Ishikawa (cell line): ENCODE measurements around the gene LY9.

Source experiments
- CEBPB ChIP-seq: IDR thresholded peaks from 2 replicates; pipeline ENCODE4 v1.6.1; 2012
- CREB1 ChIP-seq: IDR thresholded peaks from 2 replicates; pipeline ENCODE4 v1.6.1; 2012; ENCODE audit warnings: low read depth
- EGR1 ChIP-seq: IDR thresholded peaks from 2 replicates; pipeline ENCODE4 v1.6.1; 2012
- EP300 ChIP-seq: IDR thresholded peaks from 2 replicates; pipeline ENCODE4 v1.6.1; 2012; ENCODE audit warnings: borderline replicate concordance
- FOXM1 ChIP-seq: IDR thresholded peaks from 2 replicates; pipeline ENCODE4 v1.6.1; 2012; ENCODE audit warnings: low read depth, borderline replicate concordance
- NFIC ChIP-seq: IDR thresholded peaks from 2 replicates; pipeline ENCODE4 v1.6.1; 2012
- RAD21 ChIP-seq: IDR thresholded peaks from 2 replicates; pipeline ENCODE4 v1.6.1; 2012; ENCODE audit warnings: low read depth
- TAF1 ChIP-seq: IDR thresholded peaks from 2 replicates; pipeline ENCODE4 v1.6.1; 2012; ENCODE audit warnings: low read depth, mild to moderate bottlenecking
- TCF12 ChIP-seq: IDR thresholded peaks from 2 replicates; pipeline ENCODE4 v1.6.1; 2012; ENCODE audit warnings: low read depth
- TEAD4 ChIP-seq: IDR thresholded peaks from 2 replicates; pipeline ENCODE4 v1.6.1; 2012
- USF1 ChIP-seq: IDR thresholded peaks from 2 replicates; pipeline ENCODE4 v1.6.1; 2012
- YY1 ChIP-seq: IDR thresholded peaks from 2 replicates; pipeline ENCODE4 v1.6.1; 2012; ENCODE audit warnings: low read depth
- ZBTB7A ChIP-seq: IDR thresholded peaks from 2 replicates; pipeline ENCODE4 v1.6.1; 2012; ENCODE audit warnings: low read depth
- TF ChIP-seq, protein P1 (sequence below): IDR thresholded peaks from 2 replicates; pipeline ENCODE4 v1.6.1; 2012
- TF ChIP-seq, protein P2 (sequence below): IDR thresholded peaks from 2 replicates; pipeline ENCODE4 v1.6.1; 2012; ENCODE audit warnings: low read depth, mild to moderate bottlenecking

Gene LY9

GRCh38 chr1:160806109-160806665 lies 10.2 kb downstream of the LY9 start:
- no peak for TF ChIP-seq TCF12

DNA sequence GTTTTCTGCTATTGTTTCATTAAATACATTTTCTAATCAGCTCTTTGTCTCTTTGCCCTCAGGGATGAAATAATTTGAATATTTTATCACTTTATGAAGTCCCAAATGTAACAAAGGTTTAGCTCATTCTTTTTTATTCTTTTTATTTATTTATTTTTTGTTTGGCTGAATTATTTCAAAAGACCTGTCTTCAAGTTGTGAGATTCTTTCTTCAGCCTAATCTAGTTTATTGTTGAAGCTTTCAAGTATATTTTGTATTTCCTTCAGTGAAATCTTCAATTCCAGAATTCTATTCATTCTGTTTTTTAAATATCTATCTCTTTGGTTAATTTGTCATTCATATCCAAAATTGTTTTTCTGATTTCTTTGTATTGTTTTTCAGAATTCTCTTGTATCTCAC lies 10.8 kb downstream of the LY9 start:
- TF ChIP-seq NFIC (no peak), CREB1 (no peak), TCF12 (no peak), ZBTB7A (no peak), TAF1 (no peak), CEBPB (no peak), FOXM1 (no peak), TEAD4 (no peak), USF1 (no peak), EP300 (no peak), YY1 (no peak), EGR1 (no peak), RAD21 (no peak)
- TF ChIP-seq, protein P1, sequence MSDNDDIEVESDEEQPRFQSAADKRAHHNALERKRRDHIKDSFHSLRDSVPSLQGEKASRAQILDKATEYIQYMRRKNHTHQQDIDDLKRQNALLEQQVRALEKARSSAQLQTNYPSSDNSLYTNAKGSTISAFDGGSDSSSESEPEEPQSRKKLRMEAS = no peak
- TF ChIP-seq, protein P2, sequence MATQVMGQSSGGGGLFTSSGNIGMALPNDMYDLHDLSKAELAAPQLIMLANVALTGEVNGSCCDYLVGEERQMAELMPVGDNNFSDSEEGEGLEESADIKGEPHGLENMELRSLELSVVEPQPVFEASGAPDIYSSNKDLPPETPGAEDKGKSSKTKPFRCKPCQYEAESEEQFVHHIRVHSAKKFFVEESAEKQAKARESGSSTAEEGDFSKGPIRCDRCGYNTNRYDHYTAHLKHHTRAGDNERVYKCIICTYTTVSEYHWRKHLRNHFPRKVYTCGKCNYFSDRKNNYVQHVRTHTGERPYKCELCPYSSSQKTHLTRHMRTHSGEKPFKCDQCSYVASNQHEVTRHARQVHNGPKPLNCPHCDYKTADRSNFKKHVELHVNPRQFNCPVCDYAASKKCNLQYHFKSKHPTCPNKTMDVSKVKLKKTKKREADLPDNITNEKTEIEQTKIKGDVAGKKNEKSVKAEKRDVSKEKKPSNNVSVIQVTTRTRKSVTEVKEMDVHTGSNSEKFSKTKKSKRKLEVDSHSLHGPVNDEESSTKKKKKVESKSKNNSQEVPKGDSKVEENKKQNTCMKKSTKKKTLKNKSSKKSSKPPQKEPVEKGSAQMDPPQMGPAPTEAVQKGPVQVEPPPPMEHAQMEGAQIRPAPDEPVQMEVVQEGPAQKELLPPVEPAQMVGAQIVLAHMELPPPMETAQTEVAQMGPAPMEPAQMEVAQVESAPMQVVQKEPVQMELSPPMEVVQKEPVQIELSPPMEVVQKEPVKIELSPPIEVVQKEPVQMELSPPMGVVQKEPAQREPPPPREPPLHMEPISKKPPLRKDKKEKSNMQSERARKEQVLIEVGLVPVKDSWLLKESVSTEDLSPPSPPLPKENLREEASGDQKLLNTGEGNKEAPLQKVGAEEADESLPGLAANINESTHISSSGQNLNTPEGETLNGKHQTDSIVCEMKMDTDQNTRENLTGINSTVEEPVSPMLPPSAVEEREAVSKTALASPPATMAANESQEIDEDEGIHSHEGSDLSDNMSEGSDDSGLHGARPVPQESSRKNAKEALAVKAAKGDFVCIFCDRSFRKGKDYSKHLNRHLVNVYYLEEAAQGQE = no peak

- TF ChIP-seq NFIC (no peak), TEAD4 (no peak), EGR1 (no peak), CEBPB (no peak), TCF12 (no peak), CREB1 (no peak), TAF1 (no peak), EP300 (no peak), FOXM1 (no peak), YY1 (no peak)
- TF ChIP-seq, protein P1 = no peak
Measured at GRCh38 chr1:160807247-160807646, 11.3 kb downstream of the LY9 start.

GRCh38 chr1:160807738-160808137 lies 11.8 kb downstream of the LY9 start:
- no peak for TF ChIP-seq RAD21
- TF ChIP-seq USF1 = no peak
- no peak for TF ChIP-seq TCF12
- no peak for TF ChIP-seq FOXM1
- TF ChIP-seq NFIC = no peak
- TF ChIP-seq TAF1 = no peak
- TF ChIP-seq EP300 = no peak
- no peak for TF ChIP-seq CEBPB
- TF ChIP-seq YY1 = no peak
- no peak for TF ChIP-seq CREB1
- no peak for TF ChIP-seq EGR1
- TF ChIP-seq, protein P2 = no peak
- TF ChIP-seq ZBTB7A = no peak
- TF ChIP-seq TEAD4 = no peak
- TF ChIP-seq, protein P1 = no peak

GRCh38 chr1:160808289-160808688 lies 12.3 kb downstream of the LY9 start:
- no peak for TF ChIP-seq EGR1
- TF ChIP-seq NFIC = no peak
- TF ChIP-seq ZBTB7A = no peak
- TF ChIP-seq CEBPB = no peak
- TF ChIP-seq, protein P1 = no peak
- TF ChIP-seq TCF12 = no peak
- no peak for TF ChIP-seq RAD21
- no peak for TF ChIP-seq FOXM1
- TF ChIP-seq CREB1 = no peak
- TF ChIP-seq YY1 = no peak
- TF ChIP-seq, protein P2 = no peak
- TF ChIP-seq TEAD4 = no peak
- no peak for TF ChIP-seq TAF1
- TF ChIP-seq EP300 = no peak
- TF ChIP-seq USF1 = no peak
